K562 (cell line): ENCODE data around the gene TCF12. TPM values are rescaled to one million over a fixed set of nuclear protein-coding genes. Genes with fewer than 3 reads are reported as not detected.
A peak's percentile ranks its signal among the peaks of the same experiment; 100 is the strongest.

Experiments
- ATAC-seq: fragments of 200-7000 bp; cut with Tn5 transposase; 3 replicates; pipeline ENCODE4 v1.9.1; 2020; ENCODE audit warnings: moderate library complexity
- BruUV-seq: library from RNA; stranded (reverse); fragments of 400-500 nt; replicated peaks from 2 replicates; lab custom pipeline; 2021; lab: Mats Ljungman, UMichigan
- CTCF ChIA-PET: fragments of 300-600 bp; formaldehyde crosslinking; extraction: SDS; loops from one replicate; lab custom pipeline; 2021; ENCODE audit warnings: low intra/inter-chr PET ratio; lab: Yijun Ruan, JAX
- POLR2A ChIA-PET: fragments of 300-600, 350-650 bp; sonication (Branson Sonifier 250); formaldehyde crosslinking; extraction: SDS; loops from one replicate; lab custom pipeline; 2021; ENCODE audit warnings: antibody characterized with exemption, inconsistent platforms; lab: Yijun Ruan, JAX
- DNase-seq, 4 experiments: peaks; one replicate each; pipeline versions ENCODE4 v3.0.0 to v3.0.0-alpha.2; 2011 to 2018; ENCODE audit warnings: low spot score in 3 of 4, mixed read lengths in 3 of 4; ENCODE audit errors: extremely low read depth in 1 of 4
- FAIRE-seq: peaks from 2 replicates; lab custom pipeline; 2011; peaks lifted over from hg19 to GRCh38; lab: Jason Lieb, UNC
- H2AFZ ChIP-seq: 2 replicates; pipeline ENCODE4 v1.6.0; 2011; ENCODE audit warnings: low read depth, low read length, control low read depth, inconsistent platforms
- H3K27ac ChIP-seq: fragments of 200-600 bp; 3 replicates; pipeline ENCODE4 v1.8.0; 2011; ENCODE audit warnings: low read depth, mild to moderate bottlenecking, control low read depth, inconsistent platforms, low read length, moderate library complexity, mixed read lengths; ENCODE audit errors: extremely low read depth
- H3K27me3 ChIP-seq, 2 experiments: fragments of 300-600 bp in 1 of 2; 2 replicates in 1 of 2; 3 replicates in 1 of 2; pipeline versions ENCODE4 v1.6.0 to v1.8.0; 2011; ENCODE audit warnings: inconsistent platforms in 2 of 2, low read length in 2 of 2, mild to moderate bottlenecking in 1 of 2, mixed read lengths in 1 of 2, moderate library complexity in 1 of 2; ENCODE audit not compliant: control insufficient read depth in 2 of 2, insufficient read depth in 2 of 2
- H3K36me3 ChIP-seq: fragments of 300-600 bp; 3 replicates; pipeline ENCODE4 v1.8.0; 2011; ENCODE audit warnings: mild to moderate bottlenecking, low read length, inconsistent platforms; ENCODE audit not compliant: control insufficient read depth, insufficient read depth
- H3K4me1 ChIP-seq, 2 experiments: fragments of 200-600 bp in 1 of 2; replicated peaks in 1 of 2; 2 replicates in 1 of 2; 3 replicates in 1 of 2; pipeline versions ENCODE4 v1.5.1 to v1.8.0; 2011; ENCODE audit warnings: inconsistent platforms in 2 of 2, low read length in 2 of 2, mild to moderate bottlenecking in 1 of 2, mixed read lengths in 1 of 2, moderate library complexity in 1 of 2; ENCODE audit not compliant: control insufficient read depth in 2 of 2, insufficient read depth in 2 of 2
- H3K4me2 ChIP-seq: 2 replicates; pipeline ENCODE4 v1.6.1; 2011; ENCODE audit warnings: low read length, control low read depth, inconsistent platforms, mixed read lengths; ENCODE audit not compliant: insufficient read depth
- H3K4me3 ChIP-seq: fragments of 200-600 bp; sonication (generic), shearing (Covaris generic); 2 replicates; pipeline ENCODE4 v1.5.1; 2016; ENCODE audit warnings: control low read depth, inconsistent platforms
- H3K79me2 ChIP-seq: fragments of 200-600 bp; 3 replicates; pipeline ENCODE4 v1.8.0; 2011; ENCODE audit warnings: low read length, inconsistent platforms; ENCODE audit not compliant: control insufficient read depth, insufficient read depth
- H3K9ac ChIP-seq, 2 experiments: 2 replicates each; pipeline versions ENCODE4 v1.6.0 to v1.6.1; 2011; ENCODE audit warnings: low read depth in 2 of 2, low read length in 2 of 2, control low read depth in 1 of 2, inconsistent platforms in 1 of 2, mild to moderate bottlenecking in 1 of 2, mixed read lengths in 1 of 2; ENCODE audit not compliant: insufficient read depth in 1 of 2
- H3K9me1 ChIP-seq: one replicate; pipeline ENCODE4 v1.6.0; 2011; ENCODE audit warnings: inconsistent platforms, mild to moderate bottlenecking, low read length, moderate library complexity; ENCODE audit not compliant: control insufficient read depth, insufficient read depth
- H3K9me3 ChIP-seq: replicated peaks from 2 replicates; pipeline ENCODE4 v1.5.1; 2011; ENCODE audit warnings: low read depth, low read length, inconsistent platforms; ENCODE audit not compliant: control insufficient read depth, insufficient read depth
- H4K20me1 ChIP-seq: replicated peaks from 2 replicates; pipeline ENCODE4 v1.6.1; 2011; ENCODE audit warnings: low read length, inconsistent platforms, mixed read lengths; ENCODE audit not compliant: control insufficient read depth, insufficient read depth
- CHD1 ChIP-seq: fragments of 200-600 bp; sonication (generic); IDR thresholded peaks from one replicate; pipeline ENCODE4 v1.6.1; 2012; ENCODE audit warnings: mild to moderate bottlenecking, moderate library complexity, low read length, inconsistent platforms
- GTF2F1 ChIP-seq: IDR thresholded peaks from 2 replicates; pipeline ENCODE4 v1.6.1; 2011; ENCODE audit warnings: low read depth, low read length, improper control_type of control experiment
- MAFF ChIP-seq: IDR thresholded peaks from 2 replicates; pipeline ENCODE4 v1.6.1; 2012; ENCODE audit warnings: low read length, improper control_type of control experiment
- NBN ChIP-seq: fragments of 450-650 bp; IDR thresholded peaks from 2 replicates; pipeline ENCODE4 v1.6.1; 2016; ENCODE audit warnings: low read depth, mild to moderate bottlenecking
- NFIX ChIP-seq: fragments of 250-450 bp; sonication (Bioruptor Pico); IDR thresholded peaks from 2 replicates; pipeline ENCODE4 v1.4.0; 2020; ENCODE audit warnings: low read depth, mild to moderate bottlenecking, moderate library complexity
- PTTG1 ChIP-seq: fragments of 450-650 bp; IDR thresholded peaks from 2 replicates; pipeline ENCODE4 v1.6.1; 2016; ENCODE audit warnings: low read depth, mild to moderate bottlenecking, missing genetic modification characterization, missing compliant biosample characterization
- PYGO2 ChIP-seq: fragments of 450-650 bp; IDR thresholded peaks from 2 replicates; pipeline ENCODE4 v1.6.1; 2016; ENCODE audit warnings: mild to moderate bottlenecking, missing genetic modification characterization, moderate library complexity, missing compliant biosample characterization
- RFX1 ChIP-seq: fragments of 450-650 bp; IDR thresholded peaks from 2 replicates; pipeline ENCODE4 v1.6.1; 2016; ENCODE audit warnings: mild to moderate bottlenecking, moderate library complexity
- TAF7 ChIP-seq: fragments of 450-650 bp; IDR thresholded peaks from 2 replicates; pipeline ENCODE4 v1.6.1; 2016; ENCODE audit warnings: missing genetic modification characterization, missing compliant biosample characterization
- TGIF2 ChIP-seq: sonication (generic); formaldehyde crosslinking; IDR thresholded peaks from 2 replicates; pipeline ENCODE4 v1.8.1; 2022; ENCODE audit warnings: mild to moderate bottlenecking, missing genetic modification reagents, moderate library complexity
- WGBS: fragments of 100-300 bp; shearing (Covaris generic); methylation state at CpG from one replicate; pipeline ENCODE4 v1.1.6; 2016; ENCODE audit warnings: low coverage, mixed read lengths; ENCODE audit not compliant: insufficient coverage; ENCODE audit errors: missing lambda C conversion rate; 5-methylcytosine and 5-hydroxymethylcytosine counted together
- in situ Hi-C: fragments of 300-500 bp; cut with MboI; formaldehyde crosslinking; loops from 4 replicates; pipeline ENCODE4 v1.15.0; 2018; ENCODE audit warnings: inconsistent platforms, mixed read lengths
- intact Hi-C: fragments of 100-400 bp; cut with micrococcal nuclease; formaldehyde crosslinking; loops from 2 replicates; pipeline ENCODE4 v1.14.2; 2022
- polyA plus RNA-seq, 8 experiments: library from polyadenylated mRNA; depleted of rRNA in 4 of 8; stranded (reverse) in 5 of 8; unstranded in 3 of 8; fragments of >200 nt; fragmentation: Nextera tagmentation in 2 of 8; fragmentation: Illumina TruSeq in 1 of 8; extraction: Ambion mirVana in 2 of 8; extraction: Trizol in 1 of 8; gene quantifications; 2 replicates each; pipeline versions ENCODE4 v1.2.1 to v1.2.3, GENCODE V29; 2011 to 2014; ENCODE audit warnings: inconsistent platforms in 1 of 8, missing spikeins in 1 of 8
- total RNA-seq, 7 experiments: library from RNA; depleted of rRNA in 6 of 7; stranded (reverse); fragments of >200 nt in 6 of 7; fragmentation: Illumina TruSeq in 2 of 7; extraction: Trizol in 2 of 7; gene quantifications; 2 replicates each; pipeline versions ENCODE4 v1.2.1 to v1.2.3, GENCODE V29; 2011 to 2021; ENCODE audit warnings: low replicate concordance in 1 of 7
- TF ChIP-seq, protein P1 (sequence below), 2 experiments: fragments of 250-450 bp in 1 of 2; fragments of 450-650 bp in 1 of 2; sonication (Bioruptor Pico) in 1 of 2; IDR thresholded peaks; 2 replicates each; pipeline versions ENCODE4 v1.6.1 to v1.8.0; 2016 to 2021; ENCODE audit warnings: mild to moderate bottlenecking in 2 of 2, moderate library complexity in 2 of 2, missing compliant biosample characterization in 1 of 2, missing genetic modification characterization in 1 of 2
- TF ChIP-seq, protein P2 (sequence below): fragments of 450-650 bp; formaldehyde crosslinking; IDR thresholded peaks from 2 replicates; pipeline ENCODE4 v1.4.0; 2020; ENCODE audit warnings: mild to moderate bottlenecking, moderate library complexity

TCF12 gene
- total and polyA plus RNA-seq, 9 of the 15 experiments (the other 6 are each of a cell fraction or from before 2014, with no cell fraction given) = 10.5 to 132 (median 52.9) TPM

DNA sequence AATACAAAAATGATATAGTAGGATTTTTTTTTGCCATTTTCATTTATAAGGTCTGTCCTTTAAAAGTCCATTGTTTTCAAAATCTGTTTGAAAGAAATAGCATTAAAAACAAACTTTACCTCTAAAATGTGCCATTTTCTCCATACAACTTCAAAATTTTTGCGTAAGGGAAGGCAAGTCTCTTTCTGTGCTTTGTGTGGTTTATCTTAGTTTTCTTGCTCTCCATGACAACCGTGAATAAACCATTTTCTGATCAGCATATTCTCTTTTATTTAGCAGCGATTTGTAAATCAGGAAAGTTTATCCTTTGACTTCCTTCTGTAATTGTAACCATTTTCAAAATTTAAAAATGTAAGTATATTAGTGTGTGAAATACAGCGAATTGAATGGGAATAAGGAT is 310.0 kb downstream of the TCF12 start:
- Histone ChIP-seq H4K20me1 (no peaks in the 10 kb centered on the region), H3K4me1 (peaks cover 0 to 4% of the 10 kb centered on the region in 2 experiments; a peak in 2 of 5 replicates), H3K27me3 (no peaks in the 10 kb centered on the region), H3K79me2 (peaks cover 9% of the 10 kb centered on the region; the same call in 2 of the 3 replicates), H3K27ac (no peak overlapping the region), H3K9ac (no peak overlapping the region), H2AFZ (no peak overlapping the region), H3K9me1 (no peaks in the 10 kb centered on the region), H3K36me3 (peaks cover 11% of the 10 kb centered on the region), H3K4me2 (no peak overlapping the region), H3K9me3 (no peaks in the 10 kb centered on the region), H3K4me3 (no peak overlapping the region)
- in situ Hi-C loops = no loop called here
- POLR2A ChIA-PET = no interaction called here
- intact Hi-C loops = no loop called here
- ATAC-seq = no peak
- no peak for FAIRE-seq
- 76% methylated on average over 4 of the region's 4 CpGs for WGBS
- CTCF ChIA-PET = interaction anchor here (0.6 kb wide), 1 partner anchor 99 kb away, joined by 4 read pairs; no protein-coding TSS in a partner anchor
- DNase-seq = no peak
- BruUV-seq = no TSS peak
- no peak for TF ChIP-seq PYGO2 (tag)
- TF ChIP-seq RFX1 = peak; percentile 36

DNA sequence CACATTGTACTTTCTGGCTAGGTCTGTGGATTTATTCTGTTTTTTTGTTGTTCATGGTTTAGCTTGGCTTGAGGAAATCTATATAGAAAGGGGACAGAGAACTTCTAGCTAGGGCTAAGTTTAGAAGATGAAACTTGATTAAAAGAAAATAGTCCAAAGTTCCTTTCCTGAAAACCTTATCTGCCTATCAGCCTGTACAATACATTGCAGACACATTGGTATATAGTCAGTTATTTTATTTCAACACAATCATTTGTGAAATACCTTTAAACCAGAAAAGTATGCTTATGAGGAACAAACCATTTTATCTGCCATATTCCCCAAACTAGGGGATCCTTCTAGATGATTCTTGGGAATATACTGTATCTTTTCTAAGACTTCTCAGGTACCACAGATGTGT is 310.6 kb downstream of the TCF12 start:
- TF ChIP-seq MAFF (no peak), PTTG1 (tag) (no peak), NFIX (CRISPR knock-in tag) (no peak), CHD1 (no peak), NBN (no peak), TGIF2 (CRISPR knock-in tag) (no peak), TAF7 (tag) (no peak), GTF2F1 (no peak)
- TF ChIP-seq, protein P1, sequence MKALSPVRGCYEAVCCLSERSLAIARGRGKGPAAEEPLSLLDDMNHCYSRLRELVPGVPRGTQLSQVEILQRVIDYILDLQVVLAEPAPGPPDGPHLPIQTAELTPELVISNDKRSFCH (CRISPR knock-in tag; IDR thresholded peaks at IDR 0.05) = no peak
- TF ChIP-seq, protein P1 (tag; IDR thresholded peaks at IDR 0.05) = no peak
- TF ChIP-seq, protein P2, sequence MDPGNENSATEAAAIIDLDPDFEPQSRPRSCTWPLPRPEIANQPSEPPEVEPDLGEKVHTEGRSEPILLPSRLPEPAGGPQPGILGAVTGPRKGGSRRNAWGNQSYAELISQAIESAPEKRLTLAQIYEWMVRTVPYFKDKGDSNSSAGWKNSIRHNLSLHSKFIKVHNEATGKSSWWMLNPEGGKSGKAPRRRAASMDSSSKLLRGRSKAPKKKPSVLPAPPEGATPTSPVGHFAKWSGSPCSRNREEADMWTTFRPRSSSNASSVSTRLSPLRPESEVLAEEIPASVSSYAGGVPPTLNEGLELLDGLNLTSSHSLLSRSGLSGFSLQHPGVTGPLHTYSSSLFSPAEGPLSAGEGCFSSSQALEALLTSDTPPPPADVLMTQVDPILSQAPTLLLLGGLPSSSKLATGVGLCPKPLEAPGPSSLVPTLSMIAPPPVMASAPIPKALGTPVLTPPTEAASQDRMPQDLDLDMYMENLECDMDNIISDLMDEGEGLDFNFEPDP (CRISPR knock-in tag) = no peak
- peaks cover 18% of the 10 kb centered on the region for H3K36me3 ChIP-seq
- no peaks in the 10 kb centered on the region; a peak in 1 of 5 replicates for H3K4me1 ChIP-seq
- intact Hi-C loops (no loop called here), in situ Hi-C loops (no loop called here)
- no peak overlapping the region for H3K27ac ChIP-seq
- ATAC-seq (no peak), FAIRE-seq (no peak), DNase-seq (no peak)
- H2AFZ ChIP-seq = no peak overlapping the region
- no peaks in the 10 kb centered on the region for H3K9me1 ChIP-seq
- H3K4me3 ChIP-seq = no peak overlapping the region
- H3K9ac ChIP-seq = no peak overlapping the region
- CTCF ChIA-PET = no interaction called here
- no peaks in the 10 kb centered on the region for H4K20me1 ChIP-seq
- POLR2A ChIA-PET = no interaction called here
- no peaks in the 10 kb centered on the region for H3K9me3 ChIP-seq
- no peak overlapping the region for H3K4me2 ChIP-seq
- BruUV-seq = no TSS peak
- no peaks in the 10 kb centered on the region for H3K27me3 ChIP-seq
- peaks cover 6% of the 10 kb centered on the region; the same call in 1 of the 3 replicates for H3K79me2 ChIP-seq
